Measurements from ENCODE around the gene DUS3L.

DUS3L gene

GRCh38 chr19:5817218-5817617, 26.3 kb upstream of the DUS3L start:
- no peak for DNase-seq (ENCODE audit: extremely low read depth, insufficient read length)
- TF ChIP-seq CTCF (IDR thresholded peaks at IDR 0.05; ENCODE audit: insufficient read depth, low read length, poor library complexity, severe bottlenecking), result no peak
- Histone ChIP-seq H3K36me3 (ENCODE audit: control insufficient read depth, insufficient read depth, low read length) (no peaks in the 10 kb centered on the region), H3K4me3 (replicated peaks; ENCODE audit: low read depth, low read length) (no peak overlapping the region), H3K27me3 (replicated peaks; ENCODE audit: control insufficient read depth, insufficient read depth, low read length) (no peaks in the 10 kb centered on the region)

GRCh38 chr19:5814852-5815246, 23.9 kb upstream of the DUS3L start:
- no peaks in the 10 kb centered on the region for H3K36me3 ChIP-seq (ENCODE audit: control insufficient read depth, insufficient read depth, low read length)
- DNase-seq (ENCODE audit: extremely low read depth, insufficient read length), result no peak
- H3K27me3 ChIP-seq (replicated peaks; ENCODE audit: control insufficient read depth, insufficient read depth, low read length), result no peaks in the 10 kb centered on the region
- no peak overlapping the region for H3K4me3 ChIP-seq (replicated peaks; ENCODE audit: low read depth, low read length)
- TF ChIP-seq CTCF (IDR thresholded peaks at IDR 0.05; ENCODE audit: insufficient read depth, low read length, poor library complexity, severe bottlenecking), result no peak

- no peak for TF ChIP-seq CTCF (IDR thresholded peaks at IDR 0.05; ENCODE audit: insufficient read depth, low read length, poor library complexity, severe bottlenecking)
Measured at GRCh38 chr19:5814123-5814851, 23.3 kb upstream of the DUS3L start.

GRCh38 chr19:5811117-5811516, 20.2 kb upstream of the DUS3L start:
- no peak overlapping the region for H3K4me3 ChIP-seq (replicated peaks; ENCODE audit: low read depth, low read length)
- H3K36me3 ChIP-seq (ENCODE audit: control insufficient read depth, insufficient read depth, low read length), result no peaks in the 10 kb centered on the region
- TF ChIP-seq CTCF (IDR thresholded peaks at IDR 0.05; ENCODE audit: insufficient read depth, low read length, poor library complexity, severe bottlenecking), result no peak
- no peaks in the 10 kb centered on the region for H3K27me3 ChIP-seq (replicated peaks; ENCODE audit: control insufficient read depth, insufficient read depth, low read length)
- no peak for DNase-seq (ENCODE audit: extremely low read depth, insufficient read length)

More at GRCh38 chr19:5814123-5814851, 23.3 kb upstream of the DUS3L start:
- no peak for DNase-seq (ENCODE audit: extremely low read depth, insufficient read length)
- H3K36me3 ChIP-seq (ENCODE audit: control insufficient read depth, insufficient read depth, low read length), result no peaks in the 10 kb centered on the region
- H3K4me3 ChIP-seq (replicated peaks; ENCODE audit: low read depth, low read length), result no peak overlapping the region
- no peaks in the 10 kb centered on the region for H3K27me3 ChIP-seq (replicated peaks; ENCODE audit: control insufficient read depth, insufficient read depth, low read length)

GRCh38 chr19:5809469-5809868, 18.5 kb upstream of the DUS3L start:
- no peak for DNase-seq (ENCODE audit: extremely low read depth, insufficient read length)
- no peaks in the 10 kb centered on the region; the same call in 1 of the 2 replicates for H3K27me3 ChIP-seq (replicated peaks; ENCODE audit: control insufficient read depth, insufficient read depth, low read length)
- no peak overlapping the region for H3K4me3 ChIP-seq (replicated peaks; ENCODE audit: low read depth, low read length)
- H3K36me3 ChIP-seq (ENCODE audit: control insufficient read depth, insufficient read depth, low read length), result no peaks in the 10 kb centered on the region
- no peak for TF ChIP-seq CTCF (IDR thresholded peaks at IDR 0.05; ENCODE audit: insufficient read depth, low read length, poor library complexity, severe bottlenecking)

Data from GM06990 (cell line).